Cardiac fibroblast (primary cell): ENCODE data around the gene ZYG11A.
"Not testable (repeated sequence)": the region's sequence is repeated elsewhere in the genome, so short reads cannot be mapped to it uniquely, and the experiment has no call there.

Source experiments
- DNase-seq, 2 donors: peaks; one replicate each; pipeline versions ENCODE4 v3.0.0 to v3.0.0-alpha.2; 2010; ENCODE audit warnings: low read depth in 2 of 2
- H3K4me3 ChIP-seq, 2 donors: replicated peaks in 1 of 2; 1 replicate in 1 of 2; 2 replicates in 1 of 2; pipeline ENCODE4 v1.5.1; 2011; ENCODE audit warnings: low read depth in 2 of 2, low read length in 2 of 2, mild to moderate bottlenecking in 2 of 2, moderate library complexity in 1 of 2
- CTCF ChIP-seq: IDR thresholded peaks from one replicate; pipeline ENCODE4 v1.5.1; 2011; ENCODE audit warnings: low read depth, mild to moderate bottlenecking, low read length, inconsistent platforms

Gene ZYG11A

GRCh38 chr1:52842643-52843310 lies at the start of gene ZYG11A:
Gene ZYG11A (plus strand): TSS chr1:52842760. CDS start chr1:52842884, 124 bp downstream.
- H3K4me3 ChIP-seq, result peak within 1 kb of the TSS; percentile 43 to 57
- DNase-seq, result peak; percentile 69 to 76
- peak; percentile 6 for TF ChIP-seq CTCF

- DNase-seq, H3K4me3 ChIP-seq: not testable (repeated sequence)
Measured at GRCh38 chr1:52793717-52794116, 48.8 kb upstream of the ZYG11A start.

GRCh38 chr1:52795464-52795863 lies 47.1 kb upstream of the ZYG11A start:
- no peak overlapping the region for H3K4me3 ChIP-seq
- no peak for TF ChIP-seq CTCF
- no peak for DNase-seq

- TF ChIP-seq CTCF, result no peak
- no peak for DNase-seq
- H3K4me3 ChIP-seq, result no peak overlapping the region
Measured at GRCh38 chr1:52798331-52798730, 44.2 kb upstream of the ZYG11A start.

- DNase-seq, result no peak
- no peak for TF ChIP-seq CTCF
- H3K4me3 ChIP-seq, result no peak overlapping the region
Measured at GRCh38 chr1:52801011-52801410, 41.5 kb upstream of the ZYG11A start.

- not testable (repeated sequence) for H3K4me3 ChIP-seq, DNase-seq
Measured at GRCh38 chr1:52804083-52804482, 38.5 kb upstream of the ZYG11A start.

GRCh38 chr1:52814465-52814864 lies 28.1 kb upstream of the ZYG11A start:
- DNase-seq, result peak in 1 of 2 donors; percentile 25
- TF ChIP-seq CTCF, result no peak

GRCh38 chr1:52820830-52821229 lies 21.7 kb upstream of the ZYG11A start:
- not testable (repeated sequence) for DNase-seq, H3K4me3 ChIP-seq

More at GRCh38 chr1:52814465-52814864, 28.1 kb upstream of the ZYG11A start:
- no peak overlapping the region for H3K4me3 ChIP-seq
